NCI-H1694 (cell line): ENCODE measurements around the gene TAS2R20.
"Not testable (repeated sequence)": the region's sequence is repeated elsewhere in the genome, so short reads cannot be mapped to it uniquely, and the experiment has no call there.

ENCODE experiments used
- DNase-seq: peaks from one replicate; lab custom pipeline; 2025; lab: John Stamatoyannopoulos, UW

The TAS2R20 gene

DNA sequence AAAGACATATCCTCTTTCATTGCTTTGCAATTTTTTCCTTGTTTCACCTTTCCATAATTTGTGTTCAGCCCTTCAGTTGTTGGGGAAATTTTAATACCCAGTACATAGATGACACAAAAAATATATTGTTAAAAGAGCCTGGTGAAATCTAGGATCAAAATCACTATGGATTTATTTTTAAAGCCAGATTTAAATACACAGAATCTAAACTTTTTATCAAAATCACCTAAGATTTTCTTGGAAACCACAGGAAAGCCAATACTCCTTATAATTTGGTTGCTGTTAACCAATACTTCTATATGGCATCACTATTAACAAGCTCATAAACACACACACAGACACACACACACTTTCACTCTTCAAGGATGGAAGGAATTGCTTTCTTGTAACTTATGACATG, at the start of gene TAS2R20:
Gene TAS2R20 (minus strand): TSS at position 101 of the 400 bp plus-strand sequence. CDS start 429 bp downstream, outside the sequence.
- no peak for DNase-seq

- DNase-seq, result not testable (repeated sequence)
Measured at GRCh38 chr12:11041366-11041765, 43.3 kb upstream of the TAS2R20 start.

DNA sequence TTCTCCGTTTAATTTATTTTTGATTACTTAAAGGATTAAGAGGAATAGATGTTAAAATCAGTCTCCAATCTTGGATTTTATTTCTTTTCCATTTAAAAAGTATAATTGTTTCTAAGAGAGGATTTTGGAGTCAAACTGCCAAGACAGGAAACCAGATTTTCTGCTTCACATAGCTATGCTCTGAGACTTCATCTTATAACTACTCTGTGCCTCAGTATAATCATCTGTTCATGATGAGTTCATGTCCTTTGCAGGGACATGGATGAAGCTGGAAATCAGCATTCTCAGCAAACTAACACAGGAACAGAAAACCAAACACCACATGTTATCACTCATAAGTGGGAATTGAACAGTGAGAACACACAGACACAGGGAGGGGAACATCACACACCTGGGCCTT, 42.1 kb upstream of the TAS2R20 start:
- no peak for DNase-seq

- no peak for DNase-seq
Measured at GRCh38 chr12:11039171-11039570, 41.1 kb upstream of the TAS2R20 start.

GRCh38 chr12:11033959-11034358, 35.9 kb upstream of the TAS2R20 start:
- not testable (repeated sequence) for DNase-seq

GRCh38 chr12:11031307-11031706, 33.2 kb upstream of the TAS2R20 start, which contains the start of gene TAS2R31:
TAS2R31 (minus strand) TSS chr12:11031407; CDS start chr12:11031335, 72 bp downstream.
- no peak for DNase-seq

DNA sequence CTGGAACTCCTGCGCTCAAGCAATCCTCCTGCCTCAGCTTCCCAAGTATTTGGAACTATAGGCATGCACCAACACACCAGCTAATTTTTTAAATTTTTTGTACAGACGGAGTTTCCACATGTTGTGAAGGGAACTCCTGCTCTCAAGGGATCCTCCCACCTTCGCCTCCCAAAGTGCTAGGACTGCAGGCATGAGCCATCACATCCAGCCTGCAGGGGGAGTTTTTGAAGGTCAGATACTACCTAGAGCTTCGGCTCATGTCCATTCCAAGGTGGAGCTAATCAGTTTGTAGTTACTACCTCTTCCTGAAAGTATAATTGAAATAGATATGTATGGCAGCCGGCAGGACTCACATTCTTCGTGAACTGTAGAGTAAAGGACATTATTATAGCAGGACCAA, 28.0 kb upstream of the TAS2R20 start:
- no peak for DNase-seq

DNA sequence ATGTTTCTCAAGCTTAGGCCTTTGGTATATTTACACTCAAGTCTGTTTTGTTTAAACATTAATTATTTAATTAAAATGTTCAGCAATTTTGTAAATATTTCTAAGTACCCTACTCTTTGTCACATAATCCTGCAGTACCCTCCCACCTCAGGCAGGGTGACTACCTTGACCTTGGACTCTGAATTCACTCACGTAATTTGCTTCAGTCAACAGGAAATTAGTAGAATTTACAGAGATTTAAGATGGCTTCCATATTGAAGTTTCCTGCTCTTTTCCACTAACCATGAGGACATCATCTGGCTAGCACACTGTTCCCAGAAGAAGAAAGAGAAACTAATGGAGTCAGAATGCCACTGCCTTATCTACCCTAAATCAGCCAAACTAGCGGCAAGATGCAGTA, 25.3 kb upstream of the TAS2R20 start:
- DNase-seq, result no peak

DNA sequence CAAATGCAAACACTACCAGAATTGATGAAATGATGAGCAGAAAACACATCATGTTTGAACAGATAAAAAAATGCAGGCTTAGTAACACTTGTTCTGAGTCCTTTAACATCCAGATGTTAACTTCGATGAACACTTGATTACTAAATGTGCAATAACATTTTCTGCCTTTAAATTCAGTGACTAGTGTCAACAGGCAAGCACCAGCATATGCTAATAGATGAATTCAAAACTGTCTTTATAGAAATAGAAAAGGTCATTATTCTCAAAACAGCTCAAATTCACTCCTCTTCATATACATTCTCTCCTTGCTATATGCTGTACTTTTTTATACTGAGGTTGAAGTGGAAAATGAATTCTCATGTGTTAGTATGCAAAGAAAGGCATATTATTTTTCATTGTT, 24.4 kb upstream of the TAS2R20 start, which contains the start of gene TAS2R19:
Gene TAS2R19 (minus strand): TSS at position 101 of the 400 bp plus-strand sequence. CDS start 49 bp downstream, at position 52.
- DNase-seq, result no peak

GRCh38 chr12:11016937-11017336, 18.8 kb upstream of the TAS2R20 start:
- no peak for DNase-seq

DNA sequence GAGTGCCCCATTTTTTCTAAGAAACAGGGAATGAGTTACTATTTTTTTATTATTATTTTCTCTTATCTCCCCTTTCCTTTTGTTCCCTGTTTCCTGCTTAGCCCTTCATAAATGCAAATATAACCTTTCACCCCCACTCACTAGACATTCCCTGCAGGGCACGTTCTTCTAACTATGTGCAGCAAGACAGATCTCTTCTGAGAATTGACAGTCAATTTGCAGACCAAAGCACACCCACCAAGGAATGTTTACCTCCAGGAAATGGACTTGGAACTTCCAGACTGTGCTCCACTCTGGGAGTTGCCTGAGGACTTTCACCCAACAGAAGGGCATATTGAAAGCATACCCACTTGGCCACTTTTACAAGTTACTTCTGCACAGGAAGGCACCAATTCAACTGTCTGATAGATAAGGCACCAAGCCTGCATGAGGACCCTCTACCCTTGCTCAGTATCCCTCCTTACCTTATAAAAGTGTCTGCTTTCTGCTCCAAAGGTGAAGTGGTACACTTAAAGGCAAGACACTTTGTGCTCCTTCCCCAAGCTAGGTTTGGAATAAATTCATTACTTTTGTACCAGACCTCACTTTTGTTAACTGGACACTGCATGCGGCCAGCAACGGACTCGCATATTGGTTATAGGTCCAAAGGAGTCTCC, 17.8 kb upstream of the TAS2R20 start:
- DNase-seq, result no peak

DNA sequence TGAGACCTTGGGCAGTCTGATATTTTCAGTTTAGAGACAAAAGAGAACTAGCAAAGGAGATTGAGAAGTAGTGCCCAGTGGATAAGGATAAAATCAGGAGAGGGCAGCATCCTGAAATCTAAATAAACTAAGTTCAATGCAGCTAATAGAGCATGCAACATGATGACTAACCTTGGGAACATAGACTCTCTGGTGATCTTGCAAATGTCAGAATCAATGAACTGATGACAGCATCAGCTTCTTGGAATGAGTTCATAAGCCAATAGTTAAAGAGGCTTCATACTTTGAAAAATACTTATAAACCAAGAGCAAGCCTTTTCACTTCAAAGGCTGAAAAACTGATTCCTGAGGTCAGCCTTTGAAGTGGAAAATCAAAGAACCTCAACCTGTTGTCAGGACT, 16.1 kb upstream of the TAS2R20 start:
- no peak for DNase-seq

GRCh38 chr12:11007608-11008007, 9.5 kb upstream of the TAS2R20 start:
- DNase-seq, result no peak

- DNase-seq, result no peak
Measured at GRCh38 chr12:10994307-10994706, 3.8 kb downstream of the TAS2R20 start.

GRCh38 chr12:10989107-10989506, 9.0 kb downstream of the TAS2R20 start:
- DNase-seq, result no peak

DNA sequence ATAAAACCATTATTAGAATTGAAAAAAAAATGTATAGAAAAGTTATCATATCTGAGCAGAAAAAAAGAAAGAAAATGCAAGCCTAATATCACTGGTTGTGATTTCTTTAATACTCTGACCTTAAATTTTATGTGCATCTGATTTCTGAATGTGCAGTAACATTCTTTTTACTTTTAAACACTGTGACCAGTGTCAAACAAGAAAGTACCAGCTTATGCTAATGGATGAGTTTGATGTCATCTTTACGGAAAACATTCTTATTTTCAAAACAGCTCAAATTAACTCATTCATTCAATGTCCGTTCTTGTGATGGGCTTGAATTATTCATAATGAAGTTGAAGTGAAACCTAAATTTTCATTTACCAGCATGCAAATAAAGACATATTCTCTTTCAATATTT, 11.3 kb downstream of the TAS2R20 start, which contains the start of gene TAS2R50:
Gene TAS2R50 (minus strand): TSS at position 101 of the 400 bp plus-strand sequence. CDS start 52 bp downstream, at position 49.
- DNase-seq, result no peak

GRCh38 chr12:10982244-10982643, 15.9 kb downstream of the TAS2R20 start:
- DNase-seq, result no peak

GRCh38 chr12:10974965-10975364, 23.1 kb downstream of the TAS2R20 start:
- no peak for DNase-seq

- no peak for DNase-seq
Measured at GRCh38 chr12:10968765-10969456, 29.2 kb downstream of the TAS2R20 start.

GRCh38 chr12:10967409-10967808, 30.7 kb downstream of the TAS2R20 start:
- no peak for DNase-seq

DNA sequence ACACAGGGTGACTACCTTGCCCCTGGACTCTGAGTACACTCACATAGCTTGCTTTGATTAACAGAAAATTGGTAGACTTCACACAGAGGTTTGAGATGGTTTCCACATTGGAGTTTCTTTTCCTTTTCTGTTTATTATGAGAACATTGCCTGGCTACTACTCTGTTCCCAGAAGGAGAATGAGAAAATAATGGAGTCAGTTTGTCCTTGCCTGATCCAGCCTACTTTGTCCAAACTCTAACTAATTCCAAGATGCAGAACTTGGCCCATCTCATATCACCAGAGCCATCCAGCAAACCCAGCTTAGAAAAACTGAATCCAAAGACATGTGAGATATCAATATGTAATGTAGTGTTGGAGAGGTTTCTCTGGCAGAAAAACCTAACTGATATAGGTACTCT, 31.8 kb downstream of the TAS2R20 start:
- DNase-seq, result no peak

DNA sequence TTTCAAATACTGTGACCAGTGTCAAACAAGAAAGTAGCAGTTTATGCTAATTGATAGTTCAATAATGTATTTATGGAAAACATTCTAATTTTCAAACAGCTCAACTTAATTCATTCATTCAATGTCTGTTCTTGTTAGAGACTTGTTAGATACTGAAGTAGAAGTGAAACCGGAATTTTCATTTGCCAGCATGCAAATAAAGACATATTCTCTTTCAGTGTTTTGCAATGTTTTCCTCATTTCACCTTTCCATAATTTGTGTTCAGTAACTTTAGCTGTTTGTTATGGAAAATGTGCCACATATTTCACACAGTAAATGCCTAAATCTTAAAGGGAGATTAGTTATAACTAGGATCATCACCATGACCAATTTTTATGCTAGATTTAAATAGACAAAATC, 32.6 kb downstream of the TAS2R20 start:
- DNase-seq, result no peak

- no peak for DNase-seq
Measured at GRCh38 chr12:10960211-10960610, 37.9 kb downstream of the TAS2R20 start.
